Mesodermal cell (in vitro differentiated cells): Measurements from ENCODE around the gene YEATS2.

ENCODE experiments used
- H3K27ac ChIP-seq: 2 replicates; pipeline ENCODE4 v1.7.0; 2013; ENCODE audit warnings: mild to moderate bottlenecking, low read depth, low read length, moderate library complexity; ENCODE audit not compliant: severe bottlenecking
- H3K36me3 ChIP-seq: 2 replicates; pipeline ENCODE4 v1.7.1; 2013; ENCODE audit warnings: mild to moderate bottlenecking, low read length, moderate library complexity; ENCODE audit not compliant: control insufficient read depth, insufficient read depth
- H3K4me1 ChIP-seq: one replicate; pipeline ENCODE4 v1.7.1; 2013; ENCODE audit warnings: mild to moderate bottlenecking, low read length; ENCODE audit not compliant: insufficient read depth, control insufficient read depth, poor library complexity, severe bottlenecking
- H3K4me3 ChIP-seq: 2 replicates; pipeline ENCODE4 v1.7.0; 2013; ENCODE audit warnings: low read length, control low read depth, mild to moderate bottlenecking; ENCODE audit not compliant: insufficient read depth, poor library complexity, severe bottlenecking; ENCODE audit errors: extremely low read depth
- H3K9me3 ChIP-seq: 2 replicates; pipeline ENCODE4 v1.7.1; 2013; ENCODE audit warnings: mild to moderate bottlenecking, low read length, moderate library complexity; ENCODE audit not compliant: control insufficient read depth
- WGBS, 2 experiments: methylation state at CpG; one replicate each; pipeline ENCODE4 v1.1.5; 2013; ENCODE audit warnings: missing lambda C conversion rate in 2 of 2; ENCODE audit not compliant: insufficient coverage in 2 of 2; 5-methylcytosine and 5-hydroxymethylcytosine counted together

YEATS2 gene

GRCh38 chr3:183796372-183796771, 98.8 kb downstream of the YEATS2 start:
- WGBS, 2 experiments: 94 to 96% methylated on average over 4 to 5 of the region's 6 CpGs
- H3K9me3 ChIP-seq: no peaks in the 10 kb centered on the region
- no peak overlapping the region for H3K4me3 ChIP-seq
- peaks cover 93% of the 10 kb centered on the region for H3K36me3 ChIP-seq
- no peak overlapping the region for H3K27ac ChIP-seq
- H3K4me1 ChIP-seq: no peaks in the 10 kb centered on the region

GRCh38 chr3:183797996-183798395, 100.4 kb downstream of the YEATS2 start:
- Histone ChIP-seq H3K27ac (no peak overlapping the region), H3K4me3 (no peak overlapping the region), H3K4me1 (no peaks in the 10 kb centered on the region), H3K9me3 (no peaks in the 10 kb centered on the region), H3K36me3 (peaks cover 95% of the 10 kb centered on the region)
- WGBS, 2 experiments: 95% methylated on average over 7 to 8 of the region's 9 CpGs

GRCh38 chr3:183799461-183799860, 101.9 kb downstream of the YEATS2 start:
- Histone ChIP-seq H3K4me3 (no peak overlapping the region), H3K27ac (no peak overlapping the region), H3K4me1 (no peaks in the 10 kb centered on the region), H3K36me3 (peaks cover 94% of the 10 kb centered on the region), H3K9me3 (no peaks in the 10 kb centered on the region)
- 91 to 98% methylated on average over 3 of the region's 5 CpGs for WGBS, 2 experiments

GRCh38 chr3:183800243-183800863, 102.8 kb downstream of the YEATS2 start:
- Histone ChIP-seq H3K9me3 (no peaks in the 10 kb centered on the region), H3K27ac (no peak overlapping the region), H3K4me3 (no peak overlapping the region), H3K4me1 (no peaks in the 10 kb centered on the region), H3K36me3 (peaks cover 95% of the 10 kb centered on the region)
- 91 to 94% methylated on average over 7 to 8 of the region's 8 CpGs for WGBS, 2 experiments

DNA sequence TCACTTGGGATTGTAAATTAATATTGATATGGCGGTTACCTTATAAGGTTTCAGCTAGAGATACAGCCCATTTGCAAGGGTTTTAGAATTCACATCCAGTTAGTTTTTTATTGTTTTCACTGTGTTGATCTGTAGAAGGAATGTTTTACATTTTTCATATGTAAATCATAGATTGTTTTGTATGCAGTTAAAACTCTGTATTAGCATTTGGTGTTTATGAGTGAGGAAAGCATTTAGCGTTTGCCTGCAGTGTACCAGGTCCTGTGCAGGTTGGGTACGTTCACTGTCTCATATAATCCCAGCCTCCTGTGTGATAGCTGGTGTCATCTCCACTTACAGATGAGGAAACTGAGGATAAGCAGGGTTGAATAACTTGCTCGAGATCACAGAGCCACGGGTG, 104.0 kb downstream of the YEATS2 start:
- H3K4me1 ChIP-seq: no peaks in the 10 kb centered on the region
- H3K4me3 ChIP-seq: no peak overlapping the region
- 88 to 100% methylated on average over 3 of the region's 5 CpGs for WGBS, 2 experiments
- H3K9me3 ChIP-seq: no peaks in the 10 kb centered on the region
- H3K27ac ChIP-seq: no peak overlapping the region
- peaks cover 95% of the 10 kb centered on the region for H3K36me3 ChIP-seq

GRCh38 chr3:183802989-183803388, 105.4 kb downstream of the YEATS2 start:
- H3K9me3 ChIP-seq: no peaks in the 10 kb centered on the region
- no peak overlapping the region for H3K4me3 ChIP-seq
- 98 to 100% methylated on average over 5 to 6 of the region's 6 CpGs for WGBS, 2 experiments
- peaks cover 98% of the 10 kb centered on the region for H3K36me3 ChIP-seq
- no peak overlapping the region for H3K27ac ChIP-seq
- no peaks in the 10 kb centered on the region for H3K4me1 ChIP-seq

- no peak overlapping the region for H3K27ac ChIP-seq
- H3K36me3 ChIP-seq: peaks cover 99% of the 10 kb centered on the region
- H3K4me1 ChIP-seq: no peaks in the 10 kb centered on the region
- H3K9me3 ChIP-seq: no peaks in the 10 kb centered on the region
- 96 to 100% methylated on average over 11 to 12 of the region's 12 CpGs for WGBS, 2 experiments
- H3K4me3 ChIP-seq: no peak overlapping the region
Observed at GRCh38 chr3:183807209-183807728, 109.7 kb downstream of the YEATS2 start.

- no peaks in the 10 kb centered on the region for H3K4me1 ChIP-seq
- 93 to 97% methylated on average over 11 to 12 of the region's 12 CpGs for WGBS, 2 experiments
- H3K36me3 ChIP-seq: peaks cover 99% of the 10 kb centered on the region
- H3K9me3 ChIP-seq: no peaks in the 10 kb centered on the region
- H3K4me3 ChIP-seq: no peak overlapping the region
- no peak overlapping the region for H3K27ac ChIP-seq
Observed at GRCh38 chr3:183807881-183808280, 110.3 kb downstream of the YEATS2 start.

DNA sequence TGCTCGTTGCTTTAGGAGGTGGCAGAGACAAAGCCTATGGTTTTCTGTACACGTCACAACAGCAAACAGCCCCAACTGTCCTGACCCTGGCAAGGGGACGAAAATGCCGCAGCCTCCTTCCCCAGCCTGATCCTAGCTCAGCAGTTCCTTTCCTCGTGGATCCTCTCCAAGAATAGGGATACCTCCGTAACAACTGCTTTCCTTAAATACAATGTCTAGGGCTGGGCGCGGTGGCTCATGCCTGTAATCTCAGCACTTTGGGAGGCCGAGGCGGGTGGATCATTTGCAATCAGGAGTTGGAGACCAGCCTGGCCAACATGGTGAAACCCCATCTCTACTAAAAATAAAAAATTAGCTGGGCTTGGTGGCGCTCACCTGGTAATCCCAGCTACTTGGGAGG, 110.8 kb downstream of the YEATS2 start:
- Histone ChIP-seq H3K4me1 (no peaks in the 10 kb centered on the region), H3K27ac (no peak overlapping the region), H3K36me3 (peaks cover 94% of the 10 kb centered on the region), H3K9me3 (no peaks in the 10 kb centered on the region), H3K4me3 (no peak overlapping the region)
- 97 to 98% methylated on average over 9 to 10 of the region's 11 CpGs for WGBS, 2 experiments

- Histone ChIP-seq H3K27ac (no peak overlapping the region), H3K36me3 (peaks cover 86% of the 10 kb centered on the region), H3K4me3 (no peak overlapping the region), H3K9me3 (no peaks in the 10 kb centered on the region), H3K4me1 (no peaks in the 10 kb centered on the region)
- 93 to 98% methylated on average over 5 of the region's 5 CpGs for WGBS, 2 experiments
Observed at GRCh38 chr3:183809270-183809669, 111.7 kb downstream of the YEATS2 start.
